HCT116 (cell line): ENCODE data around the gene LEO1.

ENCODE experiments used
- CEBPB ChIP-seq: IDR thresholded peaks from 2 replicates; pipeline ENCODE4 v1.6.1; 2012; ENCODE audit warnings: low read depth
- CTCF ChIP-seq, 3 experiments: fragments of 200-600 bp in 1 of 3; sonication (generic) in 1 of 3; IDR thresholded peaks in 2 of 3; conservative IDR thresholded peaks in 1 of 3; 2 replicates each; pipeline ENCODE4 v1.5.1; 2012 to 2017; ENCODE audit warnings: low read depth in 2 of 3, low read length in 2 of 3, antibody characterized with exemption in 1 of 3, borderline replicate concordance in 1 of 3, control low read depth in 1 of 3, mild to moderate bottlenecking in 1 of 3, mixed read lengths in 1 of 3, mixed run types in 1 of 3, moderate library complexity in 1 of 3; ENCODE audit not compliant: insufficient read depth in 1 of 3
- ELF1 ChIP-seq: IDR thresholded peaks from 2 replicates; pipeline ENCODE4 v1.6.1; 2012; ENCODE audit warnings: low read depth, borderline replicate concordance
- EZH2 ChIP-seq: fragments of 200-600 bp; sonication (generic); IDR thresholded peaks from 2 replicates; pipeline ENCODE4 v1.6.1; 2017; ENCODE audit warnings: antibody characterized with exemption, mixed run types
- EZH2phosphoT487 ChIP-seq: fragments of 200-600 bp; IDR thresholded peaks from 2 replicates; pipeline ENCODE4 v1.6.1; 2018; ENCODE audit warnings: antibody characterized with exemption, borderline replicate concordance
- POLR2A ChIP-seq: IDR thresholded peaks from 2 replicates; pipeline ENCODE4 v1.7.0; 2011; ENCODE audit warnings: borderline replicate concordance; ENCODE audit not compliant: insufficient read depth, insufficient read length; ENCODE audit errors: extremely low read depth
- POLR2AphosphoS5 ChIP-seq: IDR thresholded peaks from 2 replicates; pipeline ENCODE4 v1.6.1; 2011; ENCODE audit warnings: mild to moderate bottlenecking, low read depth, low read length, moderate library complexity
- SIN3A ChIP-seq: IDR thresholded peaks from 2 replicates; pipeline ENCODE4 v1.6.1; 2012; ENCODE audit warnings: low read depth
- SP1 ChIP-seq: IDR thresholded peaks from 2 replicates; pipeline ENCODE4 v1.6.1; 2012; ENCODE audit warnings: low read depth
- TCF7L2 ChIP-seq: IDR thresholded peaks from 2 replicates; pipeline ENCODE4 v1.7.0; 2011; ENCODE audit warnings: borderline replicate concordance, inconsistent platforms; ENCODE audit not compliant: insufficient read depth, insufficient read length; ENCODE audit errors: extremely low read depth

GRCh38 chr15:51909584-51909983 lies 62.0 kb downstream of the LEO1 start:
- TF ChIP-seq EZH2phosphoT487, result no peak
- TF ChIP-seq ELF1, result no peak
- TF ChIP-seq SIN3A, result no peak
- no peak for TF ChIP-seq POLR2AphosphoS5
- no peak for TF ChIP-seq POLR2A
- no peak for TF ChIP-seq CTCF (IDR thresholded peaks at IDR 0.05 in 2 of 3, conservative IDR thresholded peaks at IDR 0.05 in 1 of 3; ENCODE audit: borderline replicate concordance in 1 of 3, insufficient read depth in 1 of 3, low read depth in 2 of 3, low read length in 2 of 3)
- TF ChIP-seq CEBPB, result no peak
- TF ChIP-seq EZH2, result no peak
- no peak for TF ChIP-seq TCF7L2
- no peak for TF ChIP-seq SP1
